Mononuclear cell (primary cell): ENCODE data around the gene CLCF1. TPM values are rescaled to one million over a fixed set of nuclear protein-coding genes. Genes with fewer than 3 reads are reported as not detected.

ENCODE experiments used
- H3K27me3 ChIP-seq: 2 replicates; pipeline ENCODE4 v1.6.0; 2011; ENCODE audit warnings: low read length, control low read depth; ENCODE audit not compliant: insufficient read depth
- H3K4me1 ChIP-seq: 2 replicates; pipeline ENCODE4 v1.5.1; 2011; ENCODE audit warnings: mild to moderate bottlenecking, low read length, control low read depth; ENCODE audit not compliant: insufficient read depth
- H3K4me3 ChIP-seq: 2 replicates; pipeline ENCODE4 v1.5.1; 2011; ENCODE audit warnings: mild to moderate bottlenecking, low read length, moderate library complexity
- H3K9me3 ChIP-seq: 2 replicates; pipeline ENCODE4 v1.5.1; 2011; ENCODE audit warnings: low read depth, mild to moderate bottlenecking, control low read depth, low read length
- total RNA-seq: library from RNA; depleted of rRNA; stranded (reverse); fragments of >200 nt; gene quantifications from one replicate; pipeline ENCODE4 v1.2.3, GENCODE V29; 2012

Gene CLCF1
- 11.0 TPM for total RNA-seq

- H3K27me3 ChIP-seq, result no peaks in the 10 kb centered on the region
- H3K4me3 ChIP-seq, result peak within 1 kb of the TSS; percentile 58
- H3K4me1 ChIP-seq, result peaks cover 52% of the 10 kb centered on the region
- H3K9me3 ChIP-seq, result no peaks in the 10 kb centered on the region
Observed at GRCh38 chr11:67372993-67373647, at the start of gene CLCF1. TSS of gene CLCF1 (minus strand) at chr11:67373598. CDS start at chr11:67373539, 59 bp downstream.

GRCh38 chr11:67422891-67423290 lies 49.5 kb upstream of the CLCF1 start:
- H3K4me3 ChIP-seq, result no peak overlapping the region
- H3K9me3 ChIP-seq, result no peaks in the 10 kb centered on the region
- no peaks in the 10 kb centered on the region for H3K27me3 ChIP-seq
- H3K4me1 ChIP-seq, result peaks cover 42% of the 10 kb centered on the region

- Histone ChIP-seq H3K27me3 (no peaks in the 10 kb centered on the region), H3K9me3 (no peaks in the 10 kb centered on the region), H3K4me3 (no peak overlapping the region), H3K4me1 (peaks cover 48% of the 10 kb centered on the region)
Observed at GRCh38 chr11:67421430-67422031, 48.1 kb upstream of the CLCF1 start.

GRCh38 chr11:67420646-67421429 lies 47.4 kb upstream of the CLCF1 start:
- Histone ChIP-seq H3K27me3 (no peaks in the 10 kb centered on the region), H3K4me1 (peaks cover 54% of the 10 kb centered on the region), H3K9me3 (no peaks in the 10 kb centered on the region), H3K4me3 (peak overlapping the region; percentile 46)

GRCh38 chr11:67420147-67420645 lies 46.8 kb upstream of the CLCF1 start:
- Histone ChIP-seq H3K27me3 (no peaks in the 10 kb centered on the region), H3K4me1 (peaks cover 56% of the 10 kb centered on the region), H3K4me3 (peak overlapping the region; percentile 46), H3K9me3 (no peaks in the 10 kb centered on the region)

- Histone ChIP-seq H3K27me3 (peaks cover 5% of the 10 kb centered on the region), H3K4me3 (no peak overlapping the region), H3K4me1 (peaks cover 63% of the 10 kb centered on the region), H3K9me3 (no peaks in the 10 kb centered on the region)
Observed at GRCh38 chr11:67419325-67420049, 46.1 kb upstream of the CLCF1 start.

- H3K4me3 ChIP-seq, result no peak overlapping the region
Observed at GRCh38 chr11:67418476-67419281, 45.3 kb upstream of the CLCF1 start.

GRCh38 chr11:67417425-67417824 lies 44.0 kb upstream of the CLCF1 start:
- Histone ChIP-seq H3K4me1 (peaks cover 82% of the 10 kb centered on the region), H3K9me3 (no peaks in the 10 kb centered on the region), H3K4me3 (no peak overlapping the region), H3K27me3 (peaks cover 5% of the 10 kb centered on the region)

More at GRCh38 chr11:67418476-67419281, 45.3 kb upstream of the CLCF1 start:
- Histone ChIP-seq H3K4me1 (peaks cover 69% of the 10 kb centered on the region), H3K9me3 (no peaks in the 10 kb centered on the region), H3K27me3 (peaks cover 5% of the 10 kb centered on the region)

GRCh38 chr11:67416416-67417335 lies 43.3 kb upstream of the CLCF1 start:
- Histone ChIP-seq H3K4me1 (peaks cover 89% of the 10 kb centered on the region), H3K9me3 (no peaks in the 10 kb centered on the region), H3K4me3 (no peak overlapping the region), H3K27me3 (peaks cover 5% of the 10 kb centered on the region)

- H3K4me1 ChIP-seq, result peaks cover 93% of the 10 kb centered on the region
- H3K27me3 ChIP-seq, result peaks cover 5% of the 10 kb centered on the region
- H3K4me3 ChIP-seq, result no peak within 1 kb of the TSS
- H3K9me3 ChIP-seq, result no peaks in the 10 kb centered on the region
Observed at GRCh38 chr11:67415501-67416304, 42.3 kb upstream of the CLCF1 start, which contains the start of gene CARNS1. TSS of gene CARNS1 (plus strand) at chr11:67415678. CDS start at chr11:67416200, 522 bp downstream.

- peaks cover 5% of the 10 kb centered on the region for H3K27me3 ChIP-seq
- no peaks in the 10 kb centered on the region for H3K9me3 ChIP-seq
- H3K4me1 ChIP-seq, result peaks cover 93% of the 10 kb centered on the region
- H3K4me3 ChIP-seq, result no peak overlapping the region
Observed at GRCh38 chr11:67413266-67413849, 40.0 kb upstream of the CLCF1 start.

- Histone ChIP-seq H3K9me3 (no peaks in the 10 kb centered on the region), H3K4me1 (peaks cover 93% of the 10 kb centered on the region), H3K27me3 (peaks cover 5% of the 10 kb centered on the region), H3K4me3 (no peak overlapping the region)
Observed at GRCh38 chr11:67412495-67413179, 39.2 kb upstream of the CLCF1 start.
